Testis (tissue), 3 donors: ENCODE measurements around the gene ABHD17B. TPM values are rescaled to one million over a fixed set of nuclear protein-coding genes. Genes with fewer than 3 reads are reported as not detected.

Source experiments
- DNase-seq: peaks from one replicate; pipeline ENCODE4 v3.0.0-alpha.2; 2019
- H3K27ac ChIP-seq, 2 donors: fragments of 200-600 bp; sonication (generic); one replicate each; pipeline ENCODE4 v1.5.1; 2019
- H3K27me3 ChIP-seq: fragments of 200-600 bp; sonication (generic); one replicate; pipeline ENCODE4 v1.5.1; 2019
- H3K36me3 ChIP-seq: fragments of 200-600 bp; sonication (generic); one replicate; pipeline ENCODE4 v1.5.1; 2017; ENCODE audit warnings: low read depth; ENCODE audit errors: missing control alignments
- H3K4me1 ChIP-seq: fragments of 200-600 bp; sonication (generic); one replicate; pipeline ENCODE4 v1.5.1; 2019
- H3K4me3 ChIP-seq, 2 donors: fragments of 200-600 bp; sonication (generic); one replicate each; pipeline ENCODE4 v1.5.1; 2017 to 2019
- H3K9me3 ChIP-seq: fragments of 200-600 bp; sonication (generic); one replicate; pipeline ENCODE4 v1.5.1; 2017
- POLR2A ChIP-seq: fragments of 450-650 bp; IDR thresholded peaks from one replicate; pipeline ENCODE4 v1.6.1; 2017; ENCODE audit warnings: antibody characterized with exemption, mild to moderate bottlenecking, moderate library complexity
- WGBS, 2 donors: methylation state at CpG; one replicate each; pipeline ENCODE4 v1.1.5; 2018; 5-methylcytosine and 5-hydroxymethylcytosine counted together
- intact Hi-C: fragments of 100-400 bp; cut with DNase I; formaldehyde crosslinking; loops from one replicate; pipeline ENCODE4 v1.15.1; 2023; ENCODE audit warnings: low total_unique reads
- polyA plus RNA-seq: library from polyadenylated mRNA; stranded (reverse); fragments of 350-450 nt; fragmentation: Illumina TruSeq; extraction: RNeasy Lipid Tissue Mini Kit (QIAGEN cat#74804); gene quantifications from one replicate; pipeline ENCODE4 v1.2.3, GENCODE V29; 2014; ENCODE audit warnings: low read depth, low replicate concordance; ENCODE audit not compliant: insufficient read depth
- total RNA-seq, 2 donors: library from RNA; depleted of rRNA; stranded (reverse); fragments of >200 nt; gene quantifications; one replicate each; pipeline ENCODE4 v1.2.3, GENCODE V29; 2016
- TF ChIP-seq, protein P1 (sequence below), 3 experiments: fragments of 450-650 bp in 2 of 3; fragments of 200-600 bp in 1 of 3; sonication (generic) in 1 of 3; IDR thresholded peaks; one replicate each; pipeline ENCODE4 v1.5.1; 2016 to 2019; ENCODE audit warnings: antibody characterized with exemption in 3 of 3, mild to moderate bottlenecking in 2 of 3, moderate library complexity in 1 of 3

Gene ABHD17B
- total and polyA plus RNA-seq, 3 donors from 2014 or later: 31.3 to 42.2 (median 41.3) TPM

DNA sequence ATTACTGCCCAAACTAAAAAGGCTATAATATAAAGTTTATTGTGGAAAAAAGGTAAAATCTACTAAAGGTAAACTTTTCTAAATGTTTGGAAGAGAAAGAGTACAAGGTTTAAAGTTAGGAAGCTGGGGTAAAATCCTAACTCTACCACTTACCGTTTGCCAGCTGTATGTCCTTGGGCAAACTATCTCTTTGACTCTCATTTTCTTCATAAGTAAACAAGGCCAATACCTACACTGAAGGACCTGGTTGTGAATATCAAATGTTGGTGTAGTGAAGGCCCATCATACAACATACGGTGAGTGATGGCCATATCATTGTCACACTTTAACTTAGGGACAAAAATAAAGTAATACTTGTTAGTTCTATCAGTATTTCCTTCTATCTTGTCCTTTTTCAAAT, 34.9 kb downstream of the ABHD17B start:
- TF ChIP-seq POLR2A: no peak
- TF ChIP-seq, protein P1, sequence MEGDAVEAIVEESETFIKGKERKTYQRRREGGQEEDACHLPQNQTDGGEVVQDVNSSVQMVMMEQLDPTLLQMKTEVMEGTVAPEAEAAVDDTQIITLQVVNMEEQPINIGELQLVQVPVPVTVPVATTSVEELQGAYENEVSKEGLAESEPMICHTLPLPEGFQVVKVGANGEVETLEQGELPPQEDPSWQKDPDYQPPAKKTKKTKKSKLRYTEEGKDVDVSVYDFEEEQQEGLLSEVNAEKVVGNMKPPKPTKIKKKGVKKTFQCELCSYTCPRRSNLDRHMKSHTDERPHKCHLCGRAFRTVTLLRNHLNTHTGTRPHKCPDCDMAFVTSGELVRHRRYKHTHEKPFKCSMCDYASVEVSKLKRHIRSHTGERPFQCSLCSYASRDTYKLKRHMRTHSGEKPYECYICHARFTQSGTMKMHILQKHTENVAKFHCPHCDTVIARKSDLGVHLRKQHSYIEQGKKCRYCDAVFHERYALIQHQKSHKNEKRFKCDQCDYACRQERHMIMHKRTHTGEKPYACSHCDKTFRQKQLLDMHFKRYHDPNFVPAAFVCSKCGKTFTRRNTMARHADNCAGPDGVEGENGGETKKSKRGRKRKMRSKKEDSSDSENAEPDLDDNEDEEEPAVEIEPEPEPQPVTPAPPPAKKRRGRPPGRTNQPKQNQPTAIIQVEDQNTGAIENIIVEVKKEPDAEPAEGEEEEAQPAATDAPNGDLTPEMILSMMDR (IDR thresholded peaks at IDR 0.05): no peak
- Histone ChIP-seq H3K27ac (no peak overlapping the region), H3K27me3 (no peaks in the 10 kb centered on the region), H3K36me3 (no peaks in the 10 kb centered on the region), H3K4me3 (no peak overlapping the region), H3K9me3 (no peaks in the 10 kb centered on the region), H3K4me1 (no peaks in the 10 kb centered on the region)
- no peak for DNase-seq
- 81 to 87% methylated on average over 2 of the region's 2 CpGs for WGBS, 2 donors
- intact Hi-C loops: no loop called here

DNA sequence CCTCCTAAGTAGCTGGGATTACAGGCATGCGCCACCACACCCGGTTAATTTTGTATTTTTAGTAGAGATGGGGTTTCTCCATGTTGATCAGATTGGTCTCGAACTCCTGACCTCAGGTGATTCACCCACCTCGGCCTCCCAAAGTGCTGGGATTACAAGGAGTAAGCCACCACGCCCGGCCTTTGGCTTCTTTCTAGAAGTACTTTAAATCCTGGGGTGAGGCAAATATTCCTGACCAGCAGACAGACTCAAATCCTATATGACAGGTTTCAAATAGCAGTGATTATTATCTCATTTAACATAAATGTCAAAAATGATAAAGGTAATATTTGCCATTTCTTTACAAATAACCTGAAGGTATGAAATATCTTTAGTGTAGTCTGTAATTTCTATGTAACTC, 35.6 kb downstream of the ABHD17B start:
- DNase-seq: no peak
- Histone ChIP-seq H3K9me3 (no peaks in the 10 kb centered on the region), H3K27me3 (no peaks in the 10 kb centered on the region), H3K27ac (no peak overlapping the region), H3K4me1 (no peaks in the 10 kb centered on the region), H3K4me3 (no peak overlapping the region), H3K36me3 (no peaks in the 10 kb centered on the region)
- TF ChIP-seq, protein P1 (IDR thresholded peaks at IDR 0.05): no peak
- TF ChIP-seq POLR2A: no peak
- 97% methylated on average over 6 of the region's 6 CpGs for WGBS, 2 donors
- intact Hi-C loops: no loop called here

DNA sequence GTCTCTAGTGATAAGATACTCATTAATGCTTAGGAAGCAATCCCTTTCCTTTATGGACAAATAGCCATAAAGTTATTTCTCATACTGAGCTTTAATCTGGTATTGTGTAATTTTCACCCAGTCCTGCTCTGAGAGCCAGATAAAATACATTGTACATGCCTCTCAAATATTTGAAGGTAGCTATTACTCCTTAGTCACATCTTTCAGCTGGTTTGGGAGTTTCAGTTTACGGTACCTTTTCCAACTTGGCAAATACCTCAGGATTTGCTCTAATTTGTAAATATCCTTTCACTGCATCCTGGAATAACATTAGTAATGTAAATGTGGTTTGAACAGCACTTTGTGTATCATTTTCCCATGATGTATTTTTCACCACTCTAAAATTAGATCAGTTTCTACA, 47.4 kb downstream of the ABHD17B start:
- intact Hi-C loops: no loop called here
- no peak overlapping the region for H3K27ac ChIP-seq
- no peak overlapping the region for H3K4me3 ChIP-seq
- no peaks in the 10 kb centered on the region for H3K9me3 ChIP-seq
- no peaks in the 10 kb centered on the region for H3K27me3 ChIP-seq
- 86 to 100% methylated on average over 1 of the region's 1 CpG for WGBS, 2 donors
- H3K4me1 ChIP-seq: no peaks in the 10 kb centered on the region
- DNase-seq: no peak
- TF ChIP-seq POLR2A: no peak
- TF ChIP-seq, protein P1 (IDR thresholded peaks at IDR 0.05): no peak
- H3K36me3 ChIP-seq: no peaks in the 10 kb centered on the region

DNA sequence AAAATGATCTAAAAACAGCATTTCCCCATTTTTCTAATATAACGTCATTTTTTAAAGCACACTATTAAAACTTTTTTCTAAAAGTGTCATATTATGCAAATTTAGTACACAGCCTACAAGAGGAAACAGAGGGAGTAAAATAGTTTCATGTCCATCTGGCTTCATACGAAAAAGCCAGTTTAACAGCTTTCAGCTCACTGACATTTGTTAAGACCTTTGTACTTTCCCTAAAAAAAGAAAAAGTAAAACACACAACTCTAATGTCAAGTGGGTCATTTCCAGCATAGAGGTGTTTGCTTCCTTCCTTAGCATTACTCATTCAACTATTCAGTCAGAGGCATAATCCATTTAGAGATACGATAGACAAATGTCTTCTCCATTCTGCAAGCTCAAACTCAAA, 49.4 kb downstream of the ABHD17B start:
- no peak for TF ChIP-seq POLR2A
- TF ChIP-seq, protein P1 (IDR thresholded peaks at IDR 0.05): no peak
- no peak for DNase-seq
- intact Hi-C loops: no loop called here
- H3K4me1 ChIP-seq: no peaks in the 10 kb centered on the region
- H3K9me3 ChIP-seq: no peaks in the 10 kb centered on the region
- 66 to 75% methylated on average over 3 of the region's 3 CpGs for WGBS, 2 donors
- H3K27ac ChIP-seq: no peak overlapping the region
- no peaks in the 10 kb centered on the region for H3K36me3 ChIP-seq
- no peak overlapping the region for H3K4me3 ChIP-seq
- no peaks in the 10 kb centered on the region for H3K27me3 ChIP-seq

DNA sequence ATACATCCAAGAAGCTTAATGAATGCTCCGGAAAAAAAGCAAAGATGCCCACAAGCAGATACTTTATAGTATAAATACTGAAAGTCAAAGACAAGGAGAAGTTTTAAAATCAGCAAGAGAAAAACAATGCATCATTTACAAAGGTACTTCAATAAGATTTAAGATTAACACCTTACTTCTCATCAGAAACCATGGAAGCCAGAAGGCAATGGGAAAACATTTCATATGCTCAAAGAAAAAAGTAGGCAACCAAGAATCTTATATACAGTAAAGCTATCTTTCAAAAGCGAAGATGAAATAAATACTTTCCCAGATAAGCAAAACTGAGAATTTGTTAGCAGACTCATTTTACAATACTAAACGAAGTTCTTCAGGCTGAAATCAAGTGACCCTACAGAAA, 51.1 kb downstream of the ABHD17B start:
- intact Hi-C loops: no loop called here
- TF ChIP-seq, protein P1 (IDR thresholded peaks at IDR 0.05): no peak
- no peak for TF ChIP-seq POLR2A
- H3K9me3 ChIP-seq: no peaks in the 10 kb centered on the region
- H3K27ac ChIP-seq: no peak overlapping the region
- no peak overlapping the region for H3K4me3 ChIP-seq
- no peaks in the 10 kb centered on the region for H3K27me3 ChIP-seq
- no peaks in the 10 kb centered on the region for H3K4me1 ChIP-seq
- no peaks in the 10 kb centered on the region for H3K36me3 ChIP-seq
- WGBS, 2 donors: 95% methylated on average over 3 of the region's 3 CpGs
- no peak for DNase-seq
